A549 (cell line): ENCODE results near the gene MVB12B. TPM values are rescaled to one million over a fixed set of nuclear protein-coding genes. Genes with fewer than 3 reads are reported as not detected.

Experiments used
- ATAC-seq, 2 experiments: fragments of 200-7000 bp in 1 of 2; fragments of >200 bp in 1 of 2; cut with Nextera tagmentation in 1 of 2; cut with Tn5 transposase in 1 of 2; 3 replicates each; pipeline versions ENCODE4 v1.8.0 to v1.9.1; 2018 to 2020; ENCODE audit warnings: mild to moderate bottlenecking in 1 of 2, moderate library complexity in 1 of 2
- CTCF ChIA-PET: fragments of 300-600 bp; sonication (Branson Sonifier 250); formaldehyde crosslinking; extraction: SDS; loops from one replicate; lab custom pipeline; 2021; ENCODE audit warnings: antibody characterized with exemption, inconsistent platforms; lab: Yijun Ruan, JAX
- POLR2A ChIA-PET: fragments of 350-600 bp; formaldehyde crosslinking; extraction: SDS; loops from one replicate; lab custom pipeline; 2021; ENCODE audit warnings: antibody characterized with exemption, inconsistent platforms; lab: Yijun Ruan, JAX
- DNase-seq, 2 experiments: peaks; one replicate each; pipeline versions ENCODE4 v3.0.0 to v3.0.0-alpha.2; 2011 to 2016; ENCODE audit warnings: low read depth in 1 of 2, low spot score in 1 of 2
- FAIRE-seq: peaks from 2 replicates; lab custom pipeline; 2011; peaks lifted over from hg19 to GRCh38; lab: Jason Lieb, UNC
- H3K27ac ChIP-seq, 2 experiments: fragments of >200 bp; sonication (Bioruptor Twin); formaldehyde crosslinking; 3 replicates each; pipeline ENCODE4 v1.5.1; 2016 to 2017
- H3K4me1 ChIP-seq: fragments of >200 bp; sonication (Bioruptor Twin); formaldehyde crosslinking; 3 replicates; pipeline ENCODE4 v1.6.1; 2016
- H3K4me2 ChIP-seq: fragments of >200 bp; sonication (Bioruptor Twin); formaldehyde crosslinking; 3 replicates; pipeline ENCODE4 v1.6.1; 2016
- H3K4me3 ChIP-seq: fragments of >200 bp; sonication (Bioruptor Twin); formaldehyde crosslinking; 3 replicates; pipeline ENCODE4 v1.5.1; 2016
- H3K9me3 ChIP-seq: fragments of >200 bp; sonication (Bioruptor Twin); formaldehyde crosslinking; 3 replicates; pipeline ENCODE4 v1.6.1; 2016
- CBX8 ChIP-seq: fragments of 200-600 bp; sonication (generic); IDR thresholded peaks from 2 replicates; pipeline ENCODE4 v1.6.1; 2016
- CEBPB ChIP-seq, 2 experiments: fragments of >200 bp in 1 of 2; sonication (Bioruptor Twin) in 1 of 2; formaldehyde crosslinking in 1 of 2; IDR thresholded peaks; 2 replicates each; pipeline ENCODE4 v1.6.1; 2012 to 2016
- EHF ChIP-seq: fragments of 250-450 bp; sonication (Bioruptor Pico); IDR thresholded peaks from 2 replicates; pipeline ENCODE4 v1.5.0; 2020; ENCODE audit warnings: mild to moderate bottlenecking
- EHMT2 ChIP-seq: fragments of 200-600 bp; sonication (generic); IDR thresholded peaks from 2 replicates; pipeline ENCODE4 v1.6.1; 2016; ENCODE audit warnings: antibody characterized with exemption, low read depth, mild to moderate bottlenecking, moderate library complexity
- FOSL2 ChIP-seq, 2 experiments: fragments of 450-650 bp in 1 of 2; fragments of >200 bp in 1 of 2; sonication (Bioruptor Twin) in 1 of 2; formaldehyde crosslinking; IDR thresholded peaks; 2 replicates each; pipeline versions ENCODE4 v1.5.0 to v1.6.1; 2016 to 2020; ENCODE audit warnings: mild to moderate bottlenecking in 1 of 2, moderate library complexity in 1 of 2
- HEYL ChIP-seq: fragments of 250-450 bp; sonication (Bioruptor Pico); IDR thresholded peaks from 2 replicates; pipeline ENCODE4 v1.8.0; 2021; ENCODE audit warnings: mild to moderate bottlenecking, moderate library complexity
- HOXB5 ChIP-seq: fragments of 250-450 bp; sonication (Bioruptor Pico); IDR thresholded peaks from 2 replicates; pipeline ENCODE4 v1.5.0; 2020; ENCODE audit warnings: mild to moderate bottlenecking, moderate library complexity
- MAFK ChIP-seq: fragments of 450-650 bp; IDR thresholded peaks from 2 replicates; pipeline ENCODE4 v1.6.1; 2014; ENCODE audit not compliant: partially characterized antibody
- MAZ ChIP-seq: fragments of 150-350 bp; IDR thresholded peaks from 2 replicates; pipeline ENCODE4 v1.6.1; 2014; ENCODE audit warnings: antibody characterized with exemption, low read depth, low read length, borderline replicate concordance
- NFE2L2 ChIP-seq: fragments of 150-350 bp; conservative IDR thresholded peaks from 2 replicates; pipeline ENCODE4 v1.6.1; 2014; ENCODE audit warnings: low read length
- RARB ChIP-seq: fragments of 250-450 bp; sonication (Bioruptor Pico); IDR thresholded peaks from 2 replicates; pipeline ENCODE4 v1.8.0; 2021; ENCODE audit warnings: mild to moderate bottlenecking, moderate library complexity
- RFX5 ChIP-seq: fragments of 450-650 bp; IDR thresholded peaks from 2 replicates; pipeline ENCODE4 v1.7.1; 2014; ENCODE audit warnings: antibody characterized with exemption, mild to moderate bottlenecking, moderate library complexity
- SREBF2 ChIP-seq: fragments of 450-650 bp; IDR thresholded peaks from 2 replicates; pipeline ENCODE4 v1.6.1; 2014; ENCODE audit warnings: mild to moderate bottlenecking, moderate library complexity
- TFCP2L1 ChIP-seq: fragments of 250-450 bp; sonication (Bioruptor Pico); IDR thresholded peaks from 2 replicates; pipeline ENCODE4 v1.5.0; 2021; ENCODE audit warnings: mild to moderate bottlenecking
- TP53 ChIP-seq: fragments of 250-450 bp; sonication (Bioruptor Pico); IDR thresholded peaks from 2 replicates; pipeline ENCODE4 v1.5.0; 2021; ENCODE audit warnings: mild to moderate bottlenecking, moderate library complexity
- ZFP36 ChIP-seq: fragments of 450-650 bp; IDR thresholded peaks from 2 replicates; pipeline ENCODE4 v1.6.1; 2014; ENCODE audit warnings: borderline replicate concordance; ENCODE audit not compliant: partially characterized antibody
- WGBS: methylation state at CpG from one replicate; pipeline ENCODE4 v1.1.6; 2017; ENCODE audit errors: missing lambda C conversion rate; 5-methylcytosine and 5-hydroxymethylcytosine counted together
- polyA plus RNA-seq, 4 experiments: library from polyadenylated mRNA; depleted of rRNA in 3 of 4; stranded (reverse); fragments of >200 nt; fragmentation: RNase III in 1 of 4; extraction: RNeasy Plus Mini Kit Qiagen cat#74134 plus additional on column Dnase treatment in 1 of 4; gene quantifications; 2 replicates in 3 of 4; 3 replicates in 1 of 4; pipeline ENCODE4 v1.2.3, GENCODE V29; 2011 to 2017
- TF ChIP-seq, protein P1 (sequence below): IDR thresholded peaks from 2 replicates; pipeline ENCODE4 v1.6.1; 2012
- TF ChIP-seq, protein P2 (sequence below): IDR thresholded peaks from 2 replicates; pipeline ENCODE4 v1.6.1; 2012; ENCODE audit warnings: low read depth, borderline replicate concordance
- TF ChIP-seq, protein P3 (sequence below): fragments of 250-450 bp; sonication (Bioruptor Pico); IDR thresholded peaks from 2 replicates; pipeline ENCODE4 v1.5.0; 2020; ENCODE audit warnings: low read depth, mild to moderate bottlenecking, moderate library complexity
- TF ChIP-seq, protein P4 (sequence below): fragments of >200 bp; sonication (Bioruptor Twin); formaldehyde crosslinking; IDR thresholded peaks from 2 replicates; pipeline ENCODE4 v1.6.1; 2016

MVB12B gene
- polyA plus RNA-seq, 2 of the 4 experiments (the other 2 are of a cell fraction), result 4.6 to 5.9 TPM

DNA sequence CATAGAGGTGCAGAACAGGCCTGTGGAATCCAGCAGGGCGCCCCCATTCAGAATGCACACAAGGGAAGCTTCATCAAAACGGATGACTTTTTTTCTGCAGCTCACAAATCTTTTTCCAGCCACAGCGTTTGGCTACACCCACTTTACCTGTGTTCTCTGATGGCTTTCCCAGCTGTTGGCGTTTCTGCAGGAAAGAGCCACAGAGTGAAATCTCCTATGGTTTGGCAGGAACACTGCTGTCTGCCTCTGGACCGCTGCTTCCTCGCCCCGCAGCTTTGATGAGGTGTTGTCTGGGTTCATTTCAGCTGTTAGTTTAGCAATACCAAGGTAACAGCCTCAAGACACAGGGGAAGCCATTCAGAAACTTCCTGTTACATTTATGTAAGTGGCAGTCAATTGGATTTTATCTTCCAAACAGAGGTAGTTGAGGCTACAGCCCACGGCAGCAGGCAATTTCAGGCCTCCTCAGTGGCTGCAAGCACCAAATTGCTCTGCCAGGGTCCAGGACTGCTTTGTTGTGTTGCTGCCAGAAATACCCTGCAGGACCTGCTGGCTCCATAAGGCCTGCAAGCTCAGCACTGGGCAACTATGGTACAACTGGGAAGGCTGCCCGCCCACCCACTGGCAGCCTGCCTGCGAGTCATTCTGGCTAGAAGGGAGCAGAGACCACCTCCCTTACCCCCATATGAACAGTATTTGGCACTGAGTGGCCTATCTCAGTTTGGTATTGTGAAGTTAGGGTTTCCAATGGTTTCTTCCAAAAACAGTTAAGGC lies 96.7 kb downstream of the MVB12B start:
- TF ChIP-seq, protein P1, sequence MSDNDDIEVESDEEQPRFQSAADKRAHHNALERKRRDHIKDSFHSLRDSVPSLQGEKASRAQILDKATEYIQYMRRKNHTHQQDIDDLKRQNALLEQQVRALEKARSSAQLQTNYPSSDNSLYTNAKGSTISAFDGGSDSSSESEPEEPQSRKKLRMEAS, result no peak
- no peak for TF ChIP-seq HEYL (CRISPR knock-in tag)
- no peak for TF ChIP-seq CEBPB (IDR thresholded peaks at IDR 0.05)
- TF ChIP-seq, protein P2, sequence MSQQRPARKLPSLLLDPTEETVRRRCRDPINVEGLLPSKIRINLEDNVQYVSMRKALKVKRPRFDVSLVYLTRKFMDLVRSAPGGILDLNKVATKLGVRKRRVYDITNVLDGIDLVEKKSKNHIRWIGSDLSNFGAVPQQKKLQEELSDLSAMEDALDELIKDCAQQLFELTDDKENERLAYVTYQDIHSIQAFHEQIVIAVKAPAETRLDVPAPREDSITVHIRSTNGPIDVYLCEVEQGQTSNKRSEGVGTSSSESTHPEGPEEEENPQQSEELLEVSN, result no peak
- no peak for TF ChIP-seq MAZ
- TF ChIP-seq CBX8, result no peak
- no peak for TF ChIP-seq ZFP36
- TF ChIP-seq TFCP2L1 (CRISPR knock-in tag), result no peak
- TF ChIP-seq RFX5, result no peak
- Histone ChIP-seq H3K4me1 (peaks cover 21% of the 10 kb centered on the region), H3K27ac (no peak overlapping the region; a peak in 1 of 6 replicates), H3K9me3 (no peaks in the 10 kb centered on the region), H3K4me2 (no peak overlapping the region), H3K4me3 (no peak overlapping the region)
- no peak for ATAC-seq
- WGBS, result 92% methylated on average over 10 of the region's 10 CpGs
- ChIA-PET CTCF (interaction anchor here (0.8 to 1.3 kb wide), 3 partner anchors 25 to 68 kb away, joined by 3 to 4 read pairs (median 3); no protein-coding TSS in a partner anchor), POLR2A (no interaction called here)
- no peak for FAIRE-seq
- no peak for DNase-seq

DNA sequence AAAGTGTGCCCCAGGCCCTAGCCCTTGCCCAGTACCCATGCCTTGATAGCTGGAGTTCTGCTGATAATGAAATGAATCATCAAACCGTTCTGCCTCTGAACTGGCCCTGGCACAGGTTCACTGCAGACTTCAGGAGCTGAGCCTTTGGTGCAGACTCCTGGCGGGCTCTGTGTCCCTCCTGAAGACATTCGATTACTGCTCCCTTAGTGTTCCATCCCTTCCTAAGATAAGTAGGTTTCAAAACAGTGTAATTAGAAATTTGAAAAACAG lies 97.2 kb downstream of the MVB12B start:
- no peak overlapping the region for H3K4me3 ChIP-seq
- 70% methylated on average over 3 of the region's 3 CpGs for WGBS
- ChIA-PET CTCF (interaction anchor here (0.9 to 1.3 kb wide), 2 partner anchors 25 to 67 kb away, joined by 3 to 4 read pairs; no protein-coding TSS in a partner anchor), POLR2A (no interaction called here)
- H3K9me3 ChIP-seq, result no peaks in the 10 kb centered on the region
- H3K4me1 ChIP-seq, result peaks cover 21% of the 10 kb centered on the region
- no peak overlapping the region for H3K4me2 ChIP-seq
- no peak overlapping the region; a peak in 1 of 6 replicates for H3K27ac ChIP-seq
- TF ChIP-seq EHF (no peak), HOXB5 (CRISPR knock-in tag) (no peak), SREBF2 (no peak), NFE2L2 (no peak), HEYL (CRISPR knock-in tag) (no peak), TP53 (CRISPR knock-in tag) (no peak), EHMT2 (no peak), RARB (no peak)
- TF ChIP-seq, protein P3, sequence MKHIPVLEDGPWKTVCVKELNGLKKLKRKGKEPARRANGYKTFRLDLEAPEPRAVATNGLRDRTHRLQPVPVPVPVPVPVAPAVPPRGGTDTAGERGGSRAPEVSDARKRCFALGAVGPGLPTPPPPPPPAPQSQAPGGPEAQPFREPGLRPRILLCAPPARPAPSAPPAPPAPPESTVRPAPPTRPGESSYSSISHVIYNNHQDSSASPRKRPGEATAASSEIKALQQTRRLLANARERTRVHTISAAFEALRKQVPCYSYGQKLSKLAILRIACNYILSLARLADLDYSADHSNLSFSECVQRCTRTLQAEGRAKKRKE (CRISPR knock-in tag), result no peak
- ATAC-seq, result no peak
- FAIRE-seq, result no peak
- DNase-seq, result no peak

DNA sequence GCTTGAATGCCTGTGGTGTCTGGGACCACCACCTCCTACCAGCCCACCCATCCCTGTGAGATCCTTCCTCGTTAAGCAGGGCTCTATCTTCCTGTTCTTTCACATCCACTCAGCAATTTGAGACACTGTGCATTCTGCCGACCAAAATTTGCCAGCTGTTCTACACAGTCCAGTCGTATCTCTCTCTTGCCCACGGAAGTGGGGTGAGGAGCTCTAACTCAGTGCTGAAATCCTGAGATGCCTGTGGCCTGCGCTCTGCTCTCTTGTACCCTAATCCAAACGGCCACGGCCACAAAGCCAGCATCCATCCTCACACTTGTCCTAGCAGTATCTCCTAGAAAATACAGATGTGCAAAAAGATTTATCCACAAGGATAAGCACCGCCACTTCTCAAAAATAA lies 97.9 kb downstream of the MVB12B start:
- ChIA-PET CTCF (no interaction called here), POLR2A (no interaction called here)
- H3K4me1 ChIP-seq, result peaks cover 20% of the 10 kb centered on the region
- H3K27ac ChIP-seq, result no peak overlapping the region
- DNase-seq, result no peak
- 95% methylated on average over 8 of the region's 8 CpGs for WGBS
- no peak for FAIRE-seq
- no peak overlapping the region for H3K4me2 ChIP-seq
- TF ChIP-seq MAFK, result no peak
- no peak for TF ChIP-seq ZFP36
- TF ChIP-seq FOSL2 (IDR thresholded peaks at IDR 0.05), result no peak
- TF ChIP-seq FOSL2 (CRISPR knock-in tag; IDR thresholded peaks at IDR 0.05), result no peak
- TF ChIP-seq, protein P4, sequence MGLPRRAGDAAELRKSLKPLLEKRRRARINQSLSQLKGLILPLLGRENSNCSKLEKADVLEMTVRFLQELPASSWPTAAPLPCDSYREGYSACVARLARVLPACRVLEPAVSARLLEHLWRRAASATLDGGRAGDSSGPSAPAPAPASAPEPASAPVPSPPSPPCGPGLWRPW, result no peak
- no peak for TF ChIP-seq MAZ
- no peak for ATAC-seq
- no peaks in the 10 kb centered on the region for H3K9me3 ChIP-seq
- H3K4me3 ChIP-seq, result no peak overlapping the region
